ENCODE data around the gene PRKCB.
"Not testable (repeated sequence)": the region's sequence is repeated elsewhere in the genome, so short reads cannot be mapped to it uniquely, and the experiment has no call there.

The PRKCB gene

GRCh38 chr16:24010440-24011089 is 174.8 kb downstream of the PRKCB start:
- no peaks in the 10 kb centered on the region for H3K27me3 ChIP-seq (ENCODE audit: control insufficient read depth, insufficient read depth, low read length)
- H3K4me3 ChIP-seq (ENCODE audit: low read length), result no peak overlapping the region
- H3K4me1 ChIP-seq (ENCODE audit: control insufficient read depth, insufficient read depth, low read length), result peaks cover 37% of the 10 kb centered on the region
- no peak overlapping the region for H3K9ac ChIP-seq (ENCODE audit: low read length)
- H3K36me3 ChIP-seq (ENCODE audit: control insufficient read depth, insufficient read depth, low read length), result no peaks in the 10 kb centered on the region
- no peaks in the 10 kb centered on the region for H3K9me3 ChIP-seq (ENCODE audit: control insufficient read depth, low read length)

- no peaks in the 10 kb centered on the region for H3K27me3 ChIP-seq (ENCODE audit: control insufficient read depth, insufficient read depth, low read length)
- H3K4me3 ChIP-seq (ENCODE audit: low read length), result no peak overlapping the region
- no peaks in the 10 kb centered on the region for H3K9me3 ChIP-seq (ENCODE audit: control insufficient read depth, low read length)
- H3K4me1 ChIP-seq (ENCODE audit: control insufficient read depth, insufficient read depth, low read length), result peaks cover 37% of the 10 kb centered on the region
- H3K36me3 ChIP-seq (ENCODE audit: control insufficient read depth, insufficient read depth, low read length), result no peaks in the 10 kb centered on the region
- H3K9ac ChIP-seq (ENCODE audit: low read length), result no peak overlapping the region
Measured at GRCh38 chr16:24011237-24011636, 175.5 kb downstream of the PRKCB start.

GRCh38 chr16:24013054-24013636 is 177.4 kb downstream of the PRKCB start:
- Histone ChIP-seq H3K9me3 (ENCODE audit: control insufficient read depth, low read length) (no peaks in the 10 kb centered on the region), H3K4me1 (ENCODE audit: control insufficient read depth, insufficient read depth, low read length) (peaks cover 37% of the 10 kb centered on the region), H3K27me3 (ENCODE audit: control insufficient read depth, insufficient read depth, low read length) (no peaks in the 10 kb centered on the region), H3K36me3 (ENCODE audit: control insufficient read depth, insufficient read depth, low read length) (no peaks in the 10 kb centered on the region), H3K9ac (ENCODE audit: low read length) (no peak overlapping the region), H3K4me3 (ENCODE audit: low read length) (no peak overlapping the region)

- H3K36me3 ChIP-seq (ENCODE audit: control insufficient read depth, insufficient read depth, low read length), result no peaks in the 10 kb centered on the region
- no peaks in the 10 kb centered on the region for H3K9me3 ChIP-seq (ENCODE audit: control insufficient read depth, low read length)
- no peaks in the 10 kb centered on the region for H3K27me3 ChIP-seq (ENCODE audit: control insufficient read depth, insufficient read depth, low read length)
- peaks cover 37% of the 10 kb centered on the region for H3K4me1 ChIP-seq (ENCODE audit: control insufficient read depth, insufficient read depth, low read length)
- H3K9ac ChIP-seq (ENCODE audit: low read length), result no peak overlapping the region
- no peak overlapping the region for H3K4me3 ChIP-seq (ENCODE audit: low read length)
Measured at GRCh38 chr16:24013864-24014645, 178.3 kb downstream of the PRKCB start.

- not testable (repeated sequence) for H3K36me3 ChIP-seq (ENCODE audit: control insufficient read depth, insufficient read depth, low read length); H3K27me3 ChIP-seq (ENCODE audit: control insufficient read depth, insufficient read depth, low read length); H3K4me3 ChIP-seq (ENCODE audit: low read length); H3K9ac ChIP-seq (ENCODE audit: low read length); H3K9me3 ChIP-seq (ENCODE audit: control insufficient read depth, low read length)
- peaks cover 37% of the 10 kb centered on the region for H3K4me1 ChIP-seq (ENCODE audit: control insufficient read depth, insufficient read depth, low read length)
Measured at GRCh38 chr16:24014955-24015354, 179.2 kb downstream of the PRKCB start.

GRCh38 chr16:24015923-24016322 is 180.1 kb downstream of the PRKCB start:
- Histone ChIP-seq H3K9me3 (ENCODE audit: control insufficient read depth, low read length) (no peaks in the 10 kb centered on the region), H3K27me3 (ENCODE audit: control insufficient read depth, insufficient read depth, low read length) (no peaks in the 10 kb centered on the region), H3K36me3 (ENCODE audit: control insufficient read depth, insufficient read depth, low read length) (no peaks in the 10 kb centered on the region), H3K4me3 (ENCODE audit: low read length) (no peak overlapping the region), H3K9ac (ENCODE audit: low read length) (no peak overlapping the region), H3K4me1 (ENCODE audit: control insufficient read depth, insufficient read depth, low read length) (peaks cover 33% of the 10 kb centered on the region)

- H3K27me3 ChIP-seq (ENCODE audit: control insufficient read depth, insufficient read depth, low read length), result no peaks in the 10 kb centered on the region
- H3K9ac ChIP-seq (ENCODE audit: low read length), result no peak overlapping the region
- no peak overlapping the region for H3K4me3 ChIP-seq (ENCODE audit: low read length)
- peaks cover 21% of the 10 kb centered on the region for H3K4me1 ChIP-seq (ENCODE audit: control insufficient read depth, insufficient read depth, low read length)
- no peaks in the 10 kb centered on the region for H3K9me3 ChIP-seq (ENCODE audit: control insufficient read depth, low read length)
- H3K36me3 ChIP-seq (ENCODE audit: control insufficient read depth, insufficient read depth, low read length), result no peaks in the 10 kb centered on the region
Measured at GRCh38 chr16:24018485-24018884, 182.7 kb downstream of the PRKCB start.

GRCh38 chr16:24022797-24023196 is 187.0 kb downstream of the PRKCB start:
- Histone ChIP-seq H3K27me3 (ENCODE audit: control insufficient read depth, insufficient read depth, low read length) (no peaks in the 10 kb centered on the region), H3K4me1 (ENCODE audit: control insufficient read depth, insufficient read depth, low read length) (no peaks in the 10 kb centered on the region), H3K9ac (ENCODE audit: low read length) (no peak overlapping the region), H3K9me3 (ENCODE audit: control insufficient read depth, low read length) (no peaks in the 10 kb centered on the region), H3K4me3 (ENCODE audit: low read length) (no peak overlapping the region), H3K36me3 (ENCODE audit: control insufficient read depth, insufficient read depth, low read length) (no peaks in the 10 kb centered on the region)

GRCh38 chr16:24023621-24024020 is 187.8 kb downstream of the PRKCB start:
- Histone ChIP-seq H3K9ac (ENCODE audit: low read length) (no peak overlapping the region), H3K4me3 (ENCODE audit: low read length) (no peak overlapping the region), H3K36me3 (ENCODE audit: control insufficient read depth, insufficient read depth, low read length) (no peaks in the 10 kb centered on the region), H3K27me3 (ENCODE audit: control insufficient read depth, insufficient read depth, low read length) (no peaks in the 10 kb centered on the region), H3K9me3 (ENCODE audit: control insufficient read depth, low read length) (no peaks in the 10 kb centered on the region), H3K4me1 (ENCODE audit: control insufficient read depth, insufficient read depth, low read length) (no peaks in the 10 kb centered on the region)

GRCh38 chr16:24024971-24025370 is 189.2 kb downstream of the PRKCB start:
- no peak overlapping the region for H3K9ac ChIP-seq (ENCODE audit: low read length)
- no peaks in the 10 kb centered on the region for H3K27me3 ChIP-seq (ENCODE audit: control insufficient read depth, insufficient read depth, low read length)
- no peak overlapping the region for H3K4me3 ChIP-seq (ENCODE audit: low read length)
- H3K4me1 ChIP-seq (ENCODE audit: control insufficient read depth, insufficient read depth, low read length), result no peaks in the 10 kb centered on the region
- H3K36me3 ChIP-seq (ENCODE audit: control insufficient read depth, insufficient read depth, low read length), result no peaks in the 10 kb centered on the region
- no peaks in the 10 kb centered on the region for H3K9me3 ChIP-seq (ENCODE audit: control insufficient read depth, low read length)

GRCh38 chr16:24027466-24027865 is 191.7 kb downstream of the PRKCB start:
- H3K36me3 ChIP-seq (ENCODE audit: control insufficient read depth, insufficient read depth, low read length), result no peaks in the 10 kb centered on the region
- no peaks in the 10 kb centered on the region for H3K4me1 ChIP-seq (ENCODE audit: control insufficient read depth, insufficient read depth, low read length)
- H3K9me3 ChIP-seq (ENCODE audit: control insufficient read depth, low read length), result no peaks in the 10 kb centered on the region
- H3K4me3 ChIP-seq (ENCODE audit: low read length), result no peak overlapping the region
- no peaks in the 10 kb centered on the region for H3K27me3 ChIP-seq (ENCODE audit: control insufficient read depth, insufficient read depth, low read length)
- H3K9ac ChIP-seq (ENCODE audit: low read length), result no peak overlapping the region

- not testable (repeated sequence) for H3K4me3 ChIP-seq (ENCODE audit: low read length); H3K9me3 ChIP-seq (ENCODE audit: control insufficient read depth, low read length); H3K36me3 ChIP-seq (ENCODE audit: control insufficient read depth, insufficient read depth, low read length); H3K9ac ChIP-seq (ENCODE audit: low read length); H3K4me1 ChIP-seq (ENCODE audit: control insufficient read depth, insufficient read depth, low read length); H3K27me3 ChIP-seq (ENCODE audit: control insufficient read depth, insufficient read depth, low read length)
Measured at GRCh38 chr16:24029841-24030240, 194.1 kb downstream of the PRKCB start.
